ENCODE results near the gene UNC80. TPM values are rescaled to one million over a fixed set of nuclear protein-coding genes. Genes with fewer than 3 reads are reported as not detected.

UNC80 gene
- total and polyA plus RNA-seq, 12 donors: 3.0 to 20.2 (median 6.3) TPM

- H3K4me1 ChIP-seq (replicated peaks in 1 of 2): peaks cover 26 to 35% of the 10 kb centered on the region in 2 donors
- no peak for DNase-seq
- WGBS, 4 donors: 21 to 50% (median 35%) methylated on average over 1 of the region's 1 CpG
- H3K36me3 ChIP-seq (replicated peaks in 1 of 2): no peaks in the 10 kb centered on the region
- no peaks in the 10 kb centered on the region for H3K9me3 ChIP-seq (replicated peaks in 1 of 3)
- TF ChIP-seq, protein P1, sequence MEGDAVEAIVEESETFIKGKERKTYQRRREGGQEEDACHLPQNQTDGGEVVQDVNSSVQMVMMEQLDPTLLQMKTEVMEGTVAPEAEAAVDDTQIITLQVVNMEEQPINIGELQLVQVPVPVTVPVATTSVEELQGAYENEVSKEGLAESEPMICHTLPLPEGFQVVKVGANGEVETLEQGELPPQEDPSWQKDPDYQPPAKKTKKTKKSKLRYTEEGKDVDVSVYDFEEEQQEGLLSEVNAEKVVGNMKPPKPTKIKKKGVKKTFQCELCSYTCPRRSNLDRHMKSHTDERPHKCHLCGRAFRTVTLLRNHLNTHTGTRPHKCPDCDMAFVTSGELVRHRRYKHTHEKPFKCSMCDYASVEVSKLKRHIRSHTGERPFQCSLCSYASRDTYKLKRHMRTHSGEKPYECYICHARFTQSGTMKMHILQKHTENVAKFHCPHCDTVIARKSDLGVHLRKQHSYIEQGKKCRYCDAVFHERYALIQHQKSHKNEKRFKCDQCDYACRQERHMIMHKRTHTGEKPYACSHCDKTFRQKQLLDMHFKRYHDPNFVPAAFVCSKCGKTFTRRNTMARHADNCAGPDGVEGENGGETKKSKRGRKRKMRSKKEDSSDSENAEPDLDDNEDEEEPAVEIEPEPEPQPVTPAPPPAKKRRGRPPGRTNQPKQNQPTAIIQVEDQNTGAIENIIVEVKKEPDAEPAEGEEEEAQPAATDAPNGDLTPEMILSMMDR (IDR thresholded peaks at IDR 0.05): no peak
- TF ChIP-seq POLR2A (IDR thresholded peaks at IDR 0.05): no peak
- no peak overlapping the region for H3K4me3 ChIP-seq
- intact Hi-C loops (cut with DNase I): no loop called here
- H3K27me3 ChIP-seq: no peaks in the 10 kb centered on the region
- H3K27ac ChIP-seq: peak overlapping the region in 2 of 5 donors; percentile 22 to 48
These were observed 167.3 kb downstream of the UNC80 start for GRCh38 chr2:209938906-209939305.

DNA sequence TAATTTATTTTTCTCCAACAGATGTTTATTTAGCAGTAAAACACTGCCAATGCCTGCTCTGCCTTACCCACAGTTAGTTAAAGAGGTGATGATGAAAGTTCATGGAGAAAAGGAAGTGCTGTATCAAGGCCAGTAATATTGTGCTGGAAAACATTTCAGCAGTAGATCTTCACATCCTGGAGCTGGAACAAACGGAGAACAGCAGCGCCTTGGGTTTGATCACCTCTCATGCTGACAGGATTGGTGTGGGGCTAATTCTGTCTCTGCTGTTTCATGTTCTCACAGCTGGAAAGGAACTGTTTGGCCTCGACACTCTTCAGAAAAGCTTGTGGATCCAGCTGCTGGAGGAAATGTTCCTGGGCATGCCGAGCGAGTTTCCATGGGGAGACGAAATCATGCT, 169.3 kb downstream of the UNC80 start:
- H3K4me1 ChIP-seq (replicated peaks in 1 of 2): peaks cover 20 to 31% of the 10 kb centered on the region in 2 donors

GRCh38 chr2:209942426-209942825, 170.8 kb downstream of the UNC80 start:
- no peak for DNase-seq
- intact Hi-C loops (cut with DNase I): no loop called here
- 81 to 87% (median 85%) methylated on average over 2 of the region's 2 CpGs for WGBS, 4 donors
- no peaks in the 10 kb centered on the region for H3K9me3 ChIP-seq (replicated peaks in 1 of 3)
- H3K4me3 ChIP-seq: no peak overlapping the region
- no peaks in the 10 kb centered on the region for H3K36me3 ChIP-seq (replicated peaks in 1 of 2)
- no peaks in the 10 kb centered on the region for H3K27me3 ChIP-seq
- peaks cover 27 to 35% of the 10 kb centered on the region in 2 donors for H3K4me1 ChIP-seq (replicated peaks in 1 of 2)
- H3K27ac ChIP-seq: no peak overlapping the region
- TF ChIP-seq POLR2A (IDR thresholded peaks at IDR 0.05): no peak
- TF ChIP-seq, protein P1 (IDR thresholded peaks at IDR 0.05): no peak

More for the DNA sequence above, 169.3 kb downstream of the UNC80 start:
- no peaks in the 10 kb centered on the region for H3K27me3 ChIP-seq
- H3K9me3 ChIP-seq (replicated peaks in 1 of 3): no peaks in the 10 kb centered on the region
- no peaks in the 10 kb centered on the region for H3K36me3 ChIP-seq (replicated peaks in 1 of 2)
- intact Hi-C loops (cut with DNase I): no loop called here
- WGBS, 4 donors: 60 to 74% (median 68%) methylated on average over 6 of the region's 6 CpGs
- TF ChIP-seq POLR2A (IDR thresholded peaks at IDR 0.05): no peak
- TF ChIP-seq, protein P1 (IDR thresholded peaks at IDR 0.05): no peak
- no peak for DNase-seq
- no peak overlapping the region for H3K4me3 ChIP-seq
- H3K27ac ChIP-seq: no peak overlapping the region

- 65 to 75% (median 69%) methylated on average over 5 of the region's 5 CpGs for WGBS, 4 donors
- Histone ChIP-seq H3K36me3 (replicated peaks in 1 of 2) (no peaks in the 10 kb centered on the region), H3K27ac (no peak overlapping the region), H3K9me3 (replicated peaks in 1 of 3) (no peaks in the 10 kb centered on the region), H3K27me3 (no peaks in the 10 kb centered on the region), H3K4me3 (no peak overlapping the region), H3K4me1 (replicated peaks in 1 of 2) (peaks cover 21 to 28% of the 10 kb centered on the region in 2 donors)
- intact Hi-C loops (cut with DNase I): no loop called here
- DNase-seq: no peak
- TF ChIP-seq, protein P1 (IDR thresholded peaks at IDR 0.05): no peak
- no peak for TF ChIP-seq POLR2A (IDR thresholded peaks at IDR 0.05)
These were observed 171.4 kb downstream of the UNC80 start for GRCh38 chr2:209942936-209943605.

Data from adrenal gland (tissue), 12 donors.